ENCODE data around the gene ATP1A1.

Gene ATP1A1

GRCh38 chr1:116374353-116375147 is 1.5 kb downstream of the ATP1A1 start:
- H3K4me1 ChIP-seq (ENCODE audit: control insufficient read depth, insufficient read depth, low read length), result peaks cover 28% of the 10 kb centered on the region

GRCh38 chr1:116375148-116375886 is 2.3 kb downstream of the ATP1A1 start:
- H3K9ac ChIP-seq (ENCODE audit: low read depth, low read length), result no peak overlapping the region
- H3K4me3 ChIP-seq (ENCODE audit: low read depth, low read length), result peak overlapping the region; percentile 84
- H3K27me3 ChIP-seq (ENCODE audit: control insufficient read depth, insufficient read depth, low read length), result peaks cover 15% of the 10 kb centered on the region
- H3K36me3 ChIP-seq (ENCODE audit: control insufficient read depth, insufficient read depth, low read length), result no peaks in the 10 kb centered on the region
- H3K9me3 ChIP-seq (ENCODE audit: control insufficient read depth, insufficient read depth, low read length), result no peaks in the 10 kb centered on the region
- peaks cover 28% of the 10 kb centered on the region for H3K4me1 ChIP-seq (ENCODE audit: control insufficient read depth, insufficient read depth, low read length)

More at GRCh38 chr1:116374353-116375147, 1.5 kb downstream of the ATP1A1 start:
- no peaks in the 10 kb centered on the region for H3K9me3 ChIP-seq (ENCODE audit: control insufficient read depth, insufficient read depth, low read length)
- H3K4me3 ChIP-seq (ENCODE audit: low read depth, low read length), result peak overlapping the region; percentile 84
- H3K9ac ChIP-seq (ENCODE audit: low read depth, low read length), result peak overlapping the region; percentile 56
- H3K27me3 ChIP-seq (ENCODE audit: control insufficient read depth, insufficient read depth, low read length), result peaks cover 17% of the 10 kb centered on the region
- H3K36me3 ChIP-seq (ENCODE audit: control insufficient read depth, insufficient read depth, low read length), result no peaks in the 10 kb centered on the region

- peaks cover 28% of the 10 kb centered on the region for H3K4me1 ChIP-seq (ENCODE audit: control insufficient read depth, insufficient read depth, low read length)
These were observed 3.1 kb downstream of the ATP1A1 start for GRCh38 chr1:116375887-116376728.

GRCh38 chr1:116376729-116377086 is 3.7 kb downstream of the ATP1A1 start:
- no peaks in the 10 kb centered on the region for H3K9me3 ChIP-seq (ENCODE audit: control insufficient read depth, insufficient read depth, low read length)
- H3K9ac ChIP-seq (ENCODE audit: low read depth, low read length), result no peak overlapping the region
- H3K36me3 ChIP-seq (ENCODE audit: control insufficient read depth, insufficient read depth, low read length), result no peaks in the 10 kb centered on the region
- peaks cover 6% of the 10 kb centered on the region for H3K27me3 ChIP-seq (ENCODE audit: control insufficient read depth, insufficient read depth, low read length)
- H3K4me1 ChIP-seq (ENCODE audit: control insufficient read depth, insufficient read depth, low read length), result peaks cover 27% of the 10 kb centered on the region
- H3K4me3 ChIP-seq (ENCODE audit: low read depth, low read length), result no peak overlapping the region

More at GRCh38 chr1:116375887-116376728, 3.1 kb downstream of the ATP1A1 start:
- no peak overlapping the region for H3K9ac ChIP-seq (ENCODE audit: low read depth, low read length)
- peaks cover 9% of the 10 kb centered on the region for H3K27me3 ChIP-seq (ENCODE audit: control insufficient read depth, insufficient read depth, low read length)
- H3K36me3 ChIP-seq (ENCODE audit: control insufficient read depth, insufficient read depth, low read length), result no peaks in the 10 kb centered on the region
- no peaks in the 10 kb centered on the region for H3K9me3 ChIP-seq (ENCODE audit: control insufficient read depth, insufficient read depth, low read length)
- H3K4me3 ChIP-seq (ENCODE audit: low read depth, low read length), result no peak overlapping the region

GRCh38 chr1:116377541-116378529 is 4.8 kb downstream of the ATP1A1 start:
- Histone ChIP-seq H3K9ac (ENCODE audit: low read depth, low read length) (no peak overlapping the region), H3K36me3 (ENCODE audit: control insufficient read depth, insufficient read depth, low read length) (no peaks in the 10 kb centered on the region), H3K27me3 (ENCODE audit: control insufficient read depth, insufficient read depth, low read length) (no peaks in the 10 kb centered on the region), H3K4me3 (ENCODE audit: low read depth, low read length) (no peak overlapping the region), H3K9me3 (ENCODE audit: control insufficient read depth, insufficient read depth, low read length) (no peaks in the 10 kb centered on the region), H3K4me1 (ENCODE audit: control insufficient read depth, insufficient read depth, low read length) (peaks cover 25% of the 10 kb centered on the region)

- Histone ChIP-seq H3K27me3 (ENCODE audit: control insufficient read depth, insufficient read depth, low read length) (no peaks in the 10 kb centered on the region), H3K4me1 (ENCODE audit: control insufficient read depth, insufficient read depth, low read length) (peaks cover 25% of the 10 kb centered on the region), H3K9ac (ENCODE audit: low read depth, low read length) (no peak overlapping the region), H3K9me3 (ENCODE audit: control insufficient read depth, insufficient read depth, low read length) (no peaks in the 10 kb centered on the region), H3K36me3 (ENCODE audit: control insufficient read depth, insufficient read depth, low read length) (no peaks in the 10 kb centered on the region), H3K4me3 (ENCODE audit: low read depth, low read length) (no peak overlapping the region)
These were observed 6.1 kb downstream of the ATP1A1 start for GRCh38 chr1:116379057-116379630.

- H3K9me3 ChIP-seq (ENCODE audit: control insufficient read depth, insufficient read depth, low read length), result no peaks in the 10 kb centered on the region
- no peak overlapping the region for H3K9ac ChIP-seq (ENCODE audit: low read depth, low read length)
- peaks cover 24% of the 10 kb centered on the region for H3K4me1 ChIP-seq (ENCODE audit: control insufficient read depth, insufficient read depth, low read length)
- H3K4me3 ChIP-seq (ENCODE audit: low read depth, low read length), result no peak overlapping the region
- H3K36me3 ChIP-seq (ENCODE audit: control insufficient read depth, insufficient read depth, low read length), result peaks cover 3% of the 10 kb centered on the region
- H3K27me3 ChIP-seq (ENCODE audit: control insufficient read depth, insufficient read depth, low read length), result no peaks in the 10 kb centered on the region
These were observed 6.8 kb downstream of the ATP1A1 start for GRCh38 chr1:116379674-116380498.

GRCh38 chr1:116380499-116381242 is 7.6 kb downstream of the ATP1A1 start:
- Histone ChIP-seq H3K9me3 (ENCODE audit: control insufficient read depth, insufficient read depth, low read length) (no peaks in the 10 kb centered on the region), H3K27me3 (ENCODE audit: control insufficient read depth, insufficient read depth, low read length) (no peaks in the 10 kb centered on the region), H3K4me1 (ENCODE audit: control insufficient read depth, insufficient read depth, low read length) (peaks cover 22% of the 10 kb centered on the region), H3K36me3 (ENCODE audit: control insufficient read depth, insufficient read depth, low read length) (peaks cover 9% of the 10 kb centered on the region), H3K4me3 (ENCODE audit: low read depth, low read length) (no peak overlapping the region), H3K9ac (ENCODE audit: low read depth, low read length) (no peak overlapping the region)

GRCh38 chr1:116382321-116382720 is 9.3 kb downstream of the ATP1A1 start:
- H3K9ac ChIP-seq (ENCODE audit: low read depth, low read length), result no peak overlapping the region
- peaks cover 9% of the 10 kb centered on the region for H3K4me1 ChIP-seq (ENCODE audit: control insufficient read depth, insufficient read depth, low read length)
- no peak overlapping the region for H3K4me3 ChIP-seq (ENCODE audit: low read depth, low read length)
- peaks cover 12% of the 10 kb centered on the region for H3K36me3 ChIP-seq (ENCODE audit: control insufficient read depth, insufficient read depth, low read length)
- H3K9me3 ChIP-seq (ENCODE audit: control insufficient read depth, insufficient read depth, low read length), result no peaks in the 10 kb centered on the region
- H3K27me3 ChIP-seq (ENCODE audit: control insufficient read depth, insufficient read depth, low read length), result no peaks in the 10 kb centered on the region
